Osteocyte (in vitro differentiated cells): Measurements from ENCODE around the gene SIX3. TPM values are rescaled to one million over a fixed set of nuclear protein-coding genes. Genes with fewer than 3 reads are reported as not detected.

Source experiments
- DNase-seq: peaks from one replicate; pipeline ENCODE4 v3.0.0; 2021; ENCODE audit warnings: mixed read lengths; ENCODE audit not compliant: unreplicated experiment; ENCODE audit errors: extremely low spot score
- H3K27ac Mint-ChIP-seq: one replicate; pipeline ENCODE4 v1.8.0; 2021; ENCODE audit warnings: mild to moderate bottlenecking, mixed read lengths; ENCODE audit not compliant: unreplicated experiment
- H3K27me3 Mint-ChIP-seq: one replicate; pipeline ENCODE4 v1.8.0; 2021; ENCODE audit warnings: mixed read lengths; ENCODE audit not compliant: unreplicated experiment
- H3K36me3 Mint-ChIP-seq: one replicate; pipeline ENCODE4 v1.8.0; 2021; ENCODE audit warnings: mixed read lengths; ENCODE audit not compliant: unreplicated experiment
- H3K4me1 Mint-ChIP-seq: one replicate; pipeline ENCODE4 v1.8.0; 2021; ENCODE audit warnings: mixed read lengths; ENCODE audit not compliant: unreplicated experiment
- H3K4me3 Mint-ChIP-seq: one replicate; pipeline ENCODE4 v1.8.0; 2021; ENCODE audit warnings: mild to moderate bottlenecking, moderate library complexity, mixed read lengths; ENCODE audit not compliant: unreplicated experiment
- H3K9me3 Mint-ChIP-seq: one replicate; pipeline ENCODE4 v1.8.0; 2021; ENCODE audit warnings: mixed read lengths; ENCODE audit not compliant: unreplicated experiment
- CTCF ChIP-seq: fragments of 200-600 bp; sonication (generic); IDR thresholded peaks from 2 replicates; pipeline ENCODE4 v1.5.0; 2021; ENCODE audit warnings: antibody characterized with exemption, mild to moderate bottlenecking, moderate library complexity
- total RNA-seq: library from RNA; stranded (reverse); gene quantifications from 2 replicates; pipeline ENCODE4 v1.2.1, GENCODE V29; 2021

SIX3 gene
- total RNA-seq, 1 donor from 2014 or later, result not detected

- H3K4me3 Mint-ChIP-seq, result no peak overlapping the region
- DNase-seq, result no peak
- no peaks in the 10 kb centered on the region for H3K36me3 Mint-ChIP-seq
- H3K4me1 Mint-ChIP-seq, result peaks cover 46% of the 10 kb centered on the region
- no peak overlapping the region for H3K27ac Mint-ChIP-seq
- H3K27me3 Mint-ChIP-seq, result peaks cover 82% of the 10 kb centered on the region
- TF ChIP-seq CTCF, result no peak
- no peaks in the 10 kb centered on the region for H3K9me3 Mint-ChIP-seq
Measured at GRCh38 chr2:44940049-44940494, 1.4 kb upstream of the SIX3 start.

- H3K27me3 Mint-ChIP-seq, result peaks cover 84% of the 10 kb centered on the region
- H3K9me3 Mint-ChIP-seq, result no peaks in the 10 kb centered on the region
- peaks cover under 1% of the 10 kb centered on the region for H3K36me3 Mint-ChIP-seq
- H3K4me3 Mint-ChIP-seq, result peak overlapping the region; percentile 78
- no peak overlapping the region for H3K27ac Mint-ChIP-seq
- DNase-seq, result no peak
- H3K4me1 Mint-ChIP-seq, result peaks cover 45% of the 10 kb centered on the region
- no peak for TF ChIP-seq CTCF
Measured at GRCh38 chr2:44940732-44941464, 604 bp upstream of the SIX3 start.

- Mint-ChIP-seq H3K27me3 (peaks cover 84% of the 10 kb centered on the region), H3K36me3 (peaks cover 2% of the 10 kb centered on the region), H3K27ac (no peak overlapping the region), H3K4me3 (peak overlapping the region; percentile 48), H3K9me3 (no peaks in the 10 kb centered on the region), H3K4me1 (peaks cover 42% of the 10 kb centered on the region)
- no peak for TF ChIP-seq CTCF
- no peak for DNase-seq
Measured at GRCh38 chr2:44942304-44943030, 965 bp downstream of the SIX3 start.

GRCh38 chr2:44943031-44943692 lies 1.7 kb downstream of the SIX3 start:
- Mint-ChIP-seq H3K27me3 (peaks cover 79% of the 10 kb centered on the region), H3K4me3 (peak overlapping the region; percentile 48), H3K9me3 (no peaks in the 10 kb centered on the region), H3K36me3 (peaks cover 2% of the 10 kb centered on the region), H3K27ac (no peak overlapping the region), H3K4me1 (peaks cover 38% of the 10 kb centered on the region)
- DNase-seq, result no peak
- TF ChIP-seq CTCF, result no peak

- no peak for DNase-seq
- H3K27me3 Mint-ChIP-seq, result peaks cover 75% of the 10 kb centered on the region
- no peaks in the 10 kb centered on the region for H3K9me3 Mint-ChIP-seq
- no peak overlapping the region for H3K27ac Mint-ChIP-seq
- peaks cover 2% of the 10 kb centered on the region for H3K36me3 Mint-ChIP-seq
- peak overlapping the region; percentile 14 for H3K4me3 Mint-ChIP-seq
- no peak for TF ChIP-seq CTCF
- H3K4me1 Mint-ChIP-seq, result peaks cover 33% of the 10 kb centered on the region
Measured at GRCh38 chr2:44943693-44944101, 2.2 kb downstream of the SIX3 start.
